ENCODE results near the gene DDN.

Gene DDN

DNA sequence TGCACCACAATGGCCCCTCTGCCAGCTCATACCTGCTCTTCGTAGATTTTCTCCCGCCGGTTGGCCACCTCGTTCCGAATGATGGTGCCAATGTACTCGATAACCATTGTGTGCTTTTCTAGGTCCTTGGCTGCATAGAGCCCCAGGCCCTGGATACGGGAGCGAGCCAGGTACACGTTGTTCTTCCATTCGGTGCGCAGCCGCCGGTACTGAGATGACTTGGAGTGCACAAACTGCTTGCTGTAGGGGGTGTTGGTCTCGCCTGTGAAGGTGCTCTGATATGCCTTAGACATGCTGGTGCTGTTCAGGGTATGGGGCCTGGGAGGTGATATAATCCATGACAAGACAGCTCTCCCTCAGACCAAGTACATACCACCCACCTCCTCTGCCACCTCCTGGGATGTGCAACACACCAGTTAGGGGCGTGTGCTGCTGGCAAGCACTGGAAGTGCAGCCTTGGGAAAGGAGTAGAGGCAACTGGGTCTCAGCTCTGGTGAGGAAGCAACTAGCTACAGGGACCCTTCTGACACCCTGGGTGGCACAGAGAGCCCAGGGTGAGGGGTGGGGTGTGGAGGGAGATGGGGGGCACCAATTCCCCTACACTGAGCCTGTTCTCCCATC lies 23.5 kb upstream of the DDN start:
- Histone ChIP-seq H3K27me3 (ENCODE audit: insufficient read depth, poor library complexity, severe bottlenecking) (no peaks in the 10 kb centered on the region), H3K27ac (replicated peaks) (no peak overlapping the region), H3K4me3 (replicated peaks; ENCODE audit: insufficient read depth, low read length) (no peak overlapping the region)
- TF ChIP-seq, protein P1, sequence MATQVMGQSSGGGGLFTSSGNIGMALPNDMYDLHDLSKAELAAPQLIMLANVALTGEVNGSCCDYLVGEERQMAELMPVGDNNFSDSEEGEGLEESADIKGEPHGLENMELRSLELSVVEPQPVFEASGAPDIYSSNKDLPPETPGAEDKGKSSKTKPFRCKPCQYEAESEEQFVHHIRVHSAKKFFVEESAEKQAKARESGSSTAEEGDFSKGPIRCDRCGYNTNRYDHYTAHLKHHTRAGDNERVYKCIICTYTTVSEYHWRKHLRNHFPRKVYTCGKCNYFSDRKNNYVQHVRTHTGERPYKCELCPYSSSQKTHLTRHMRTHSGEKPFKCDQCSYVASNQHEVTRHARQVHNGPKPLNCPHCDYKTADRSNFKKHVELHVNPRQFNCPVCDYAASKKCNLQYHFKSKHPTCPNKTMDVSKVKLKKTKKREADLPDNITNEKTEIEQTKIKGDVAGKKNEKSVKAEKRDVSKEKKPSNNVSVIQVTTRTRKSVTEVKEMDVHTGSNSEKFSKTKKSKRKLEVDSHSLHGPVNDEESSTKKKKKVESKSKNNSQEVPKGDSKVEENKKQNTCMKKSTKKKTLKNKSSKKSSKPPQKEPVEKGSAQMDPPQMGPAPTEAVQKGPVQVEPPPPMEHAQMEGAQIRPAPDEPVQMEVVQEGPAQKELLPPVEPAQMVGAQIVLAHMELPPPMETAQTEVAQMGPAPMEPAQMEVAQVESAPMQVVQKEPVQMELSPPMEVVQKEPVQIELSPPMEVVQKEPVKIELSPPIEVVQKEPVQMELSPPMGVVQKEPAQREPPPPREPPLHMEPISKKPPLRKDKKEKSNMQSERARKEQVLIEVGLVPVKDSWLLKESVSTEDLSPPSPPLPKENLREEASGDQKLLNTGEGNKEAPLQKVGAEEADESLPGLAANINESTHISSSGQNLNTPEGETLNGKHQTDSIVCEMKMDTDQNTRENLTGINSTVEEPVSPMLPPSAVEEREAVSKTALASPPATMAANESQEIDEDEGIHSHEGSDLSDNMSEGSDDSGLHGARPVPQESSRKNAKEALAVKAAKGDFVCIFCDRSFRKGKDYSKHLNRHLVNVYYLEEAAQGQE (IDR thresholded peaks at IDR 0.05; ENCODE audit: insufficient replicate concordance, low read depth) = no peak
- no peak for TF ChIP-seq GABPA (IDR thresholded peaks at IDR 0.05; ENCODE audit: low read depth)
- TF ChIP-seq POLR2AphosphoS5 (IDR thresholded peaks at IDR 0.05; ENCODE audit: low read depth) = peak; percentile 36
- no peak for DNase-seq (ENCODE audit: low read depth in 1 of 2, low spot score in 1 of 2)

DNA sequence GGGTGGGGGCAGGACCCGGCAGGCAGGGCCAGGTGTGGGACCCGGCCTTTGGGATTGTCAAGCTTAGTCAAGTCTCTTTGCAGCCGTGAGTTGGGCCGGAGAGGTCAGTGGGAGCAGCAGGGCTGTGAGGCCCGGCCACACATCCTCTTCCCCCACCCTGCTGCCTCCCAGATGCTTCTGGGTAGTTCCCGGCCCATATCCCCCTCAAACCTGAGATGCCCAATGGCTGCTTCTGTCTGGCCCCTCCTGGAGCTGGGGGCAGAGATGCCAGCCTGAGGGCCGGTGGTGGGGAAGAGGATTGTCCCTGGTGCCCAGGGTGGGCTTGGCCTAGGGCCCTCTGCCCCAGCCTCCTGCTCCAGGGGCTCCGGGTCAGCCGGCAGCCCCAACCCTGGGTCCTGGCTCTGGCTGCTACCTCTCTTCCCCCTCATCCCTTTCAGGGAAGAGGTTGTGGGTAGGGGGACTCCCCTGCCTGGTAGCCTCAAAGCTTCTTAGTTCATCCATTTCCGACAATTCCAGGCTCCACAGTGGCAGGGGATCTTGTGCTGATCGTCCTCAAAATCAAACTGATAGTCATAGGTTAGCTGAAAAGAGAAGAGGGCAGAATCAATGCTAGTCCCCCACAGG lies 22.2 kb upstream of the DDN start:
- H3K27me3 ChIP-seq (ENCODE audit: insufficient read depth, poor library complexity, severe bottlenecking) = no peaks in the 10 kb centered on the region
- H3K4me3 ChIP-seq (replicated peaks; ENCODE audit: insufficient read depth, low read length) = no peak overlapping the region
- TF ChIP-seq GABPA (IDR thresholded peaks at IDR 0.05; ENCODE audit: low read depth) (no peak), SPI1 (IDR thresholded peaks at IDR 0.05; ENCODE audit: borderline replicate concordance, low read depth) (no peak), POLR2AphosphoS5 (IDR thresholded peaks at IDR 0.05; ENCODE audit: low read depth) (no peak)
- DNase-seq (ENCODE audit: low read depth in 1 of 2, low spot score in 1 of 2) = no peak
- H3K27ac ChIP-seq (replicated peaks) = no peak overlapping the region

DNA sequence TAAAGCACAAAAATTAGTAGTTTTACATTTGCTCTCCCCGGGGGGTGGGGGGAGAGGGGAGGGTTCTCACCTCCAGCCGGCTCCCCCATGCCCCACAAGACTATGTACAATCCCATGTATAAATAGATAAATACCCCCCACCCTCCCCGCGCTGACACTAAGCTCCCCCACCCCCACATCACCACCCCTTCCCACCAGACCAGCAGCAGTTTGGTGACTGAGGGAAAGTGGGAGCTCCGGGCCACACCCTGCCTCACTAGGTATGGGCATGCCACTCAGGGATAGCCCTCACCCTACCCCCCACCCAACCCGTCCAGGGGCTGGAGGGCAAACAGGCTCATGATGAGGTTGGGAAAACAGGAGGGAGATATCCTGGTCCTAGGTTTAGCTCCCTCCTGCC lies 21.3 kb upstream of the DDN start:
- no peak overlapping the region for H3K4me3 ChIP-seq (replicated peaks; ENCODE audit: insufficient read depth, low read length)
- H3K27ac ChIP-seq (replicated peaks) = no peak overlapping the region
- H3K27me3 ChIP-seq (ENCODE audit: insufficient read depth, poor library complexity, severe bottlenecking) = no peaks in the 10 kb centered on the region
- no peak for DNase-seq (ENCODE audit: low read depth in 1 of 2, low spot score in 1 of 2)
- TF ChIP-seq GABPA (IDR thresholded peaks at IDR 0.05; ENCODE audit: low read depth) (no peak), SPI1 (IDR thresholded peaks at IDR 0.05; ENCODE audit: borderline replicate concordance, low read depth) (no peak), POLR2AphosphoS5 (IDR thresholded peaks at IDR 0.05; ENCODE audit: low read depth) (no peak)
- TF ChIP-seq, protein P1 (IDR thresholded peaks at IDR 0.05; ENCODE audit: insufficient replicate concordance, low read depth) = no peak
- TF ChIP-seq, protein P2, sequence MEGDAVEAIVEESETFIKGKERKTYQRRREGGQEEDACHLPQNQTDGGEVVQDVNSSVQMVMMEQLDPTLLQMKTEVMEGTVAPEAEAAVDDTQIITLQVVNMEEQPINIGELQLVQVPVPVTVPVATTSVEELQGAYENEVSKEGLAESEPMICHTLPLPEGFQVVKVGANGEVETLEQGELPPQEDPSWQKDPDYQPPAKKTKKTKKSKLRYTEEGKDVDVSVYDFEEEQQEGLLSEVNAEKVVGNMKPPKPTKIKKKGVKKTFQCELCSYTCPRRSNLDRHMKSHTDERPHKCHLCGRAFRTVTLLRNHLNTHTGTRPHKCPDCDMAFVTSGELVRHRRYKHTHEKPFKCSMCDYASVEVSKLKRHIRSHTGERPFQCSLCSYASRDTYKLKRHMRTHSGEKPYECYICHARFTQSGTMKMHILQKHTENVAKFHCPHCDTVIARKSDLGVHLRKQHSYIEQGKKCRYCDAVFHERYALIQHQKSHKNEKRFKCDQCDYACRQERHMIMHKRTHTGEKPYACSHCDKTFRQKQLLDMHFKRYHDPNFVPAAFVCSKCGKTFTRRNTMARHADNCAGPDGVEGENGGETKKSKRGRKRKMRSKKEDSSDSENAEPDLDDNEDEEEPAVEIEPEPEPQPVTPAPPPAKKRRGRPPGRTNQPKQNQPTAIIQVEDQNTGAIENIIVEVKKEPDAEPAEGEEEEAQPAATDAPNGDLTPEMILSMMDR (IDR thresholded peaks at IDR 0.05; ENCODE audit: insufficient read depth, low read length) = no peak

- DNase-seq (ENCODE audit: low read depth in 1 of 2, low spot score in 1 of 2) = peak; percentile 66 to 86
- H3K27me3 ChIP-seq (ENCODE audit: insufficient read depth, poor library complexity, severe bottlenecking) = no peaks in the 10 kb centered on the region
- peak overlapping the region; percentile 13 for H3K4me3 ChIP-seq (replicated peaks; ENCODE audit: insufficient read depth, low read length)
- H3K27ac ChIP-seq (replicated peaks) = peak overlapping the region; percentile 94
- TF ChIP-seq POLR2AphosphoS5 (IDR thresholded peaks at IDR 0.05; ENCODE audit: low read depth) (no peak), SPI1 (IDR thresholded peaks at IDR 0.05; ENCODE audit: borderline replicate concordance, low read depth) (peak; percentile 38; the same call in 1 of the 2 replicates)
- TF ChIP-seq, protein P2 (IDR thresholded peaks at IDR 0.05; ENCODE audit: insufficient read depth, low read length) = peak; percentile 66
Measured at GRCh38 chr12:49019443-49020324, 20.5 kb upstream of the DDN start.
